Dedifferentiated amniotic fluid mesenchymal stem cell (primary cell): ENCODE results near the gene KIF9.
"Not testable (repeated sequence)": the region's sequence is repeated elsewhere in the genome, so short reads cannot be mapped to it uniquely, and the experiment has no call there.

Experiments used
- DNase-seq: peaks from one replicate; pipeline ENCODE4 v3.0.0-alpha.2; 2016; ENCODE audit errors: extremely low spot score

The KIF9 gene

GRCh38 chr3:47193871-47194859 is 88.4 kb downstream of the KIF9 start:
- no peak for DNase-seq

GRCh38 chr3:47186285-47186684 is 96.3 kb downstream of the KIF9 start:
- no peak for DNase-seq

DNA sequence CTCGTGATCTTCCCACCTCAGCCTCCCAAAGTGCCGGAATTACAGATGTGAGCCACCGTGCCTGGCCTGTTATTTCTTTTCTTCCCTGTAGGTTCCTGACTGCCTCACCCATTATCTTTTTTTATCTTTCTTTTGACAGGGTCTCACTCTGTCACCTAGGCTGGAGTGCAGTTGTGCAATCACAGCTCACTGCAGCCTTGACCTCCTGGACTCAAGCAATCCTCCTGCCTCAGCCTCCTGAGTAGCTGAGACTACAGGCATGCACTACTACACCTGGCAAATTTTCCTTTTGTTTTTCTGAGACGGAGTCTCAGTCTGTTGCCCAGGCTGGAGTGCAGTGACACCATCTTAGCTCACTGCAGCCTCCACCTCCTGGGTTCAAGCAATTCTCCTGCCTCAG is 100.9 kb downstream of the KIF9 start:
- not testable (repeated sequence) for DNase-seq

GRCh38 chr3:47180011-47180410 is 102.6 kb downstream of the KIF9 start:
- DNase-seq: not testable (repeated sequence)
